GM21381 (cell line): ENCODE measurements around the gene MARCHF3.
"Not testable (repeated sequence)": the region's sequence is repeated elsewhere in the genome, so short reads cannot be mapped to it uniquely, and the experiment has no call there.

Source experiments
- ATAC-seq: cut with Tn5 transposase; IDR thresholded peaks from one replicate; pipeline ENCODE4 v1.9.1; 2021; ENCODE audit warnings: mild to moderate bottlenecking, moderate library complexity; ENCODE audit not compliant: unreplicated experiment

Gene MARCHF3, protein sequence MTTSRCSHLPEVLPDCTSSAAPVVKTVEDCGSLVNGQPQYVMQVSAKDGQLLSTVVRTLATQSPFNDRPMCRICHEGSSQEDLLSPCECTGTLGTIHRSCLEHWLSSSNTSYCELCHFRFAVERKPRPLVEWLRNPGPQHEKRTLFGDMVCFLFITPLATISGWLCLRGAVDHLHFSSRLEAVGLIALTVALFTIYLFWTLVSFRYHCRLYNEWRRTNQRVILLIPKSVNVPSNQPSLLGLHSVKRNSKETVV

DNA sequence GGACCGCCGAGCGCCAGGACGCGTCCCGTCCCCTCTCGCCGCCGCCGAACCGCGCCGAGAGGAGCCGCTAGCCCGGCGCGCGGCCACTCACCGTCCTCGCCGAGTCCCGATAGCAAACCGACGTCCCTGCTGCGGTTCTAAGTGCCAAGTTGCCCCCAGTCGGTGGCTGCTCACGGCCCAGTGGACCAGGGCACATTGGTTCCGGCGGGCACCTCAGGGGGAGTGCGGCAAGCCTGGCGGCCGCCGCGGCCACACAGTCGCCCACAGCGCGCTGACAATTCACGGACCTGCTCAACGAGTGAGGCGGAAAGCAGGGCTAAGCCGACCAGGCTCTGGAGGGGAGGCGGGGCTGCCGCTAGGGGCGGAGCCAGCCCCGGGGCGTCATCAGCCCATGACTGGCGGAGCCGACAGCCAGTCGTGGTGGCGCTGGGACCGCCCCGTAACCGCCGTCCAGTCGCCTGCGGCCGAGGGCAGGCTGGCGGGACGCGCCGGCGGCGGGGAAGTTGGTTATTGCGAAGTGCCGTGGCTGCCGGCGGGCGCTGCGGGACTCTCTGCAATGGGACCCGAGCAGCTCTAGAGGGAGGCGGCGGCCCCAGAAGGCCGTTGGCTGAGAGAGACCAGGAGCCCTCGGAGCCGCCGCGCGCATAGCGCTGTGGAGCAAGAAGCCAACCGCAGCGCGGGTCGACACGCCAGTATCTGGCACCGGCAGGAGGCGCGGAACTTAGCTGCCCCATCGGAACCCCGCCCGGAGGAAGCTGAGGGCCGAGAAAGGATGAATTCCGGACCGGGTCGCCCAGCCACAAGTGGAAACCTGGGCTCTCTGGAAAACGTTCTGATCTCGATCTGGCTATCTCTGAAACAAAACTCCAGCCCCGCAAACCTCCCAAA, at the start of gene MARCHF3:
Gene MARCHF3 (minus strand): TSS at position 300 of the 888 bp plus-strand sequence. CDS start 112,387 bp downstream, outside the sequence.
- ATAC-seq: peak; percentile 95

DNA sequence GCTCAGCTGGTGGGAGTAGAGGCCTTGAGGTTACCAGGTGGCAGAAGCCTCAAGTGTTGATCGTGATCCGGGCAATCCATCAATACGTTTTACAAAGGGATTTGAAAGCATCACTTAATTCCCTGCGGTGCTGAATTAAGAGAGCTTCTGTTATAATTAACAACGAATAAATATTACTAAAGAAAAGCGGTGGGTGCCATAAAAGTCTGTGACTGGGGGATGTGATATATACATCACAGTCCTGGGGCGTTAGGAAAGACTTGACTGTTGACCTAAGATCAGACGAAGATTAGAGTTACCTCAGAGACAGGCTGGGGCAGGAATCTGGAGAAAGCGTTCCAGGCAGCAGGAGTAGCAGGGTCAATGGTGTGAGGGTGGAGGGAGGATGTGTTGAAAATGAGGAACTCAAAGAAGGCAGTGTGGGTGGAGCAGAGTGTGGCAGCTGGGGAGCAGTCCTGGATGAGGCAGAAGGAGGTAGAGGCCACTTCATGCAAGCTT, 49.7 kb upstream of the MARCHF3 start:
- ATAC-seq: no peak

DNA sequence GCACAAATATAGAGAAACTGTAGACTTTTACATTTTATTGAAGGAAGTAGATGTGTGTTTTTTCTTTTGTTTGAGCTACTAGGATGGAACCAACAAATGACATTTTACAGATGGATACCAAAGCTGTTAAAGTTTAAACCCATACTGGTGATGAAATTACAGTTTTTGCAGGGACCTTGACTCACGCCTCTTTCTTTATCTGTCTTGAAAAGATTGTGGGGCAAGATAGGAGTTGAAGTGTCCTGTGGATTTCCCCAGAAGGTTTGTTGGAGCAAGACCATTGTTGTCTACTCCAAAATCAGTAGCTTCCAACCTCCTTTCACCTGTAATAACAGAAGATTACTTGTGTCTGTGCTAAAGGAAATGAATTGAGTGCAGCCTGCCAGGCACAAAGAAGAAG, 47.0 kb upstream of the MARCHF3 start:
- ATAC-seq: no peak

DNA sequence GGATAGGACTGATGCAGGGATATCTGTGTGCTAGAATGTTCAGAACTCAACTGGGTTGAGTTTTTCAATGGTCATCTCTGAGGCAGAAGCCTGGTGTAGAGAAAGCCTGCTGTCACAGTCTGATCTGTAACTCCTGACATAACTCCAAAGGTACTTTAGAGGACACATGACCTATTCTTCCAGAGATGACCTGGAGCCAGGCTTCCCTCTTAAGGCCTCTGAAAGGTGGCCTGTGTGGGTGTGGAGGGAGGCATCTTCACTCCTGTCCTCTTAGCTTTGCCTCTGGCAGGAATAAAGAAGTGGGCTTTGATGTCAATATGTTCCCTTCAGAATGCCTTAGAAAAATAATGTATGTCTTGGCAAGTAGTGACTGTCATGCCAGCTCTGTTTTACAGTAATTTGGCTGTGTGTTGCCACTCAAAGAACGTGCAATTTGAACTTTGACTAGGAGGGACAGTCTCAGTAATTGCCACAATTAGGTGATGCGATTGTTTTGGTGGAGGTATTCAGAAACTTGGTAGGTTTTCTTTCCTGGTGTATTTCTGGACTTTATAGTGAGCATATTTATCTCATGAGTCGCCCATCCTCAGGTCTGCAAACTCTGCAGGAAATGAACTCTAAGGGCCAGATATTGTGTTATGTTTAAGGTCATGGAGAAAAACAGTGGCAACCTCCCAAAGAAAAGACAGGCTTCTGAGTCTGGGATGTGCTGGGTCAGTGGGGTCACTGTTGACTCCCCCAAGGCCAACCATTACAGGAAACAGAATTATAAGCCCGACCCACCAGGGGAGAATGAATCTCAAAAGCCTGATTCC, 46.2 kb upstream of the MARCHF3 start:
- ATAC-seq: no peak

DNA sequence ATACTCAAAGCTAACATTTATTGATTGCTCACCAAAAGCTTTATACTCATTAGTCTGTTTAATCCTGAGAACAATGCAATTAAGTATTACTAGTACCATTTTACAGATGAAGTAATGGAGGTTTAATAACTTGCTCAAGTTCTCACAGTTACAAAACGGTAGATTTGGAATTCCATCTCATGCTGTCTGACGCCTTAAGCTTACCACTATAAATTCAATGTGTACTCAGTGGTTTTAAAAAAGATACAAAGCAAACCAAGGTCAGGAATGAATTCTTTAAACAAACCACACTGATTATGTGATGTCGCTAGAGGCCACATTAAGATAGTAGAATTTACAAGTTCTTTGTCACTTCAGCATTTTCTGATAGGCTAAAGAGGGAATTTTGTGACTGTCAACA, 44.1 kb upstream of the MARCHF3 start:
- ATAC-seq: no peak

DNA sequence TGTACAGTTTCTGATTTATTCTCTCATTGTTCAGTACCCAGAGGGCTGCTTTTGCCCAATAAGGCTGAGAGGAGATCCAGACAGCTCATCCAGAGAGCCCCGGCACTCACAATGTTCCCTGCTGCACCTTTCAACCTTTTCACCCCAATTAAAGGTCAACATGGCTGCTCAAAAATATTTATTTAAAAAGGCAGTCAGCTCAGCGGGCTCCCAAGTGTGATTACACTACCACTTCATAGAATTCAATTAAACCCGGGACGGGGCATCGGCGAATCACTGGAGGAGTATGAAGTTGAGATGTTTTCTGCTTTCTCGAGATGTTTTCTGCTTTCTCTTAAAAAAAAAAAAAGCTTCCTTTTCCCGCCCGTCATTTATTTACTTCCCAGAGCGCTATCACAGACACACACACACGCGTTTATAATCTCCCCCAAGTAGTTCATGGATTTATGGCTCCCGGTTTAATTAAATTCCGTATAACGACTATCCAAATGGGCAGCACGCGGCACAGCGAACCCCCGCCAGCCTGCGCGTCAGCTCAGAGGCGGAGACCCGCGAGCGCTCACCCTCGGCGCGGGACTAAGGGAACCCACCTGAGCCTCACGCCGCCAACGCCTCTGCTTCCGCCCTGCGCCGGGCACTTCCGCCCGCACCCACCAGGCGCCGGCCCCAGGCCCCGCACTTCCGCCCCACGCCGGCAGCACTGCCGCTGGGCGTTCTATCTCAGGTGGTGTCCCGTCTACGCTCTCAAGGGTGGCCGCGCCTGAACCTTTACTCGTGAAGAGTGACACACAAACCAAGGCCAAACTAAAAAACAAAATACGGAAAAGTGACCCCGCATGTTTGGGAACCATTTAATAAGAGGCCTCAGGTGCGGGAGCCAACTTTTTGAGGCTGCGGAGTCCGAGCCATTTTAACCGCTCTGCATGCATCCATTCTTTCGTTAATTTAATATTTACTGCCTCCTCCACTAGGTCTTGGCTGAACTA, 42.8 kb upstream of the MARCHF3 start, which contains the start of gene C5orf63:
Gene C5orf63 (minus strand): TSS at position 642 of the 986 bp plus-strand sequence. CDS start 14,507 bp downstream, outside the sequence.
- peak; percentile 100 for ATAC-seq

DNA sequence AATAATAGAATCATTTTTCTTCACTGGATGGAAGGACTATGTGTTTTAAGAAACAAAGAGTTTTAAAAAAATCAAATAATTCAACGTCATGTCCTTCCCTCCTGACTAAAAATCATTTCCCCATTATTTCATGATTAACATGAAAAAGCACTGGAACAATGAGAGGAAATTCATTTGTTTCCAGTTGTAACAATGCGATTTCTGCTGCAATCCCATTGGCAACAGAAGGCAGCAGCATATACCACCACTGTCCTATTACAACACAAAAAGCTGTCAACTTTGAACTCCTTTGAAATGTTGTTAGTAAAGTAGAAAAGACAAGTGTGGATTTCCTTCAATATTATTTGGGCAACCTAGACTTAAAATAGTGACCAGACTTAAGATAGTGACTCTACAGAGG, 39.9 kb upstream of the MARCHF3 start:
- ATAC-seq: no peak

DNA sequence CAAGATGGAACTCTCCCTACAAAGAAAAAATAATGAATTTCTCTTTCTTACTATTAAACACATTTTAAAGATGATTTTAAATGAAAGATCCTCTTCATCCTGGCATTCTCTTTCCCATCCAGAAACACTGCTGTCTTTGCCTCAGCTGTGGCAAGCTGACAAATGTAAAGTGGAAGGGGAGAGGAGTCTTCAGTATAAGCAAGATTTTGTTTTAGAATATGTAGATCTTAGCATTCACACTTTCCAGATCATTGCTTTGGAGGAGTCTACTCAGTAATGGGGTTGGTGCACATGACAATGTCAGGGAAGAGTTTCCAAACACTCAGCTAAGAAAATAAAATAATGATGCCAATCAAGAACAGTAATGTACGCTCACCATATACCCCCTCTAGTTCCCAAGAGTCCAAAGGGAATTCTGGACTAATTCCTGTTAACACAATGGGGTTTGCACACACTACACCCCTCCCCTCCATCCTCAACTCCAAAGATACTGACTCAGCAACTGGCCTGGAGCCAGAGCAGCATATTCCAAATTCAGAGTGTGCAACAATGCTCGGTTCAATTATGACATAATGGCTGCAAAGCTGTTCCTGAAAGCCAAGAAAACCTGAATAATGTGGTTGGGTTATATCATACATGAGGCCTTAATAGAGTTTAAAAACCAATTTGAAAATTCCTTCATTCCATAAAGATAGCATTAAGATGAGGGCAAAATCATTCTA, 38.3 kb upstream of the MARCHF3 start:
- ATAC-seq: no peak

DNA sequence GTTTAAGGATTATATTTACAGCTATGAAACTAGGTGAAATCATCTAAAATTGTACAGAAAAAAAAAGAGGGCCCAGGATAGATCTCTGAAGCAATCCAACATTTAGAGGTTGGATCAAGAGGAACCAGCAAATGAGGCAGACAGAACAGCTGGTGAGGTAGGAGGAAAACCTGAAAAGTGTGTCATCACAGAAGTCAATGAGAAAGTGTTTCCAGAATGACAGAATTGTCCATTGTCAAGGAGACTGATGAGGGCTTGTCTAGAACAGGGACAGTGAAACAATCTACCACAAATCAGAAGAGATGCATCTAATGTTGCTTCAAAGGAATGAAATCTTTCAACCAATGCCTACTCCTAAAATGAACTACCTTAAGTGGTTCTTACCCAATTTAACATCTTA, 36.4 kb upstream of the MARCHF3 start:
- no peak for ATAC-seq

DNA sequence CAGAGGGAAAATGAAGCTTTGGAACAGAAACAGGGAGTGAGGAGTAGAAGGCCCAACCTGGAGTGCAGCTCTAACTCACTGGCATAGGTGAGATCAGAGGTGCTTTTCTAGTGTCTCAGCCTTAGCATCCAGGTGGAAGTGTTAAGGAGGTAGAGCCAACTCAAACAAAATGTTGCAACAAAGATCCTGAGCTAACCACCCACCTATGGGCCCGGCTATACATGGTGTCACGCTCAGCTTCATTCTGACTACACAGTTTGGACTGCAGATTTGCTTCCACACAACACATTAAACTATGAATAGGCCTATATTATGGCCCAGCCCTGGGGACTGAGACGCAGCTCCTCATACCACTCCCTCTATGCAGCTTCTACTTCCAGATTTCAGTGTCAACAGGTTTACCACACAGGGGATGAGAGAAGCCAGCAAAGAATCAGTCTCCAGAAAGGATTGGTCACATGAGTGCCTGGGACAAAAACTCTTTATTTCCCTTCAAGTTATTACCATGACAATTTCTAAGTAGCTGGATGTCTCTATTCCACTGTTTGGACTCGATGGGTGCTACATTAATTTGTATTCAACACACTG, 34.0 kb upstream of the MARCHF3 start:
- no peak for ATAC-seq

DNA sequence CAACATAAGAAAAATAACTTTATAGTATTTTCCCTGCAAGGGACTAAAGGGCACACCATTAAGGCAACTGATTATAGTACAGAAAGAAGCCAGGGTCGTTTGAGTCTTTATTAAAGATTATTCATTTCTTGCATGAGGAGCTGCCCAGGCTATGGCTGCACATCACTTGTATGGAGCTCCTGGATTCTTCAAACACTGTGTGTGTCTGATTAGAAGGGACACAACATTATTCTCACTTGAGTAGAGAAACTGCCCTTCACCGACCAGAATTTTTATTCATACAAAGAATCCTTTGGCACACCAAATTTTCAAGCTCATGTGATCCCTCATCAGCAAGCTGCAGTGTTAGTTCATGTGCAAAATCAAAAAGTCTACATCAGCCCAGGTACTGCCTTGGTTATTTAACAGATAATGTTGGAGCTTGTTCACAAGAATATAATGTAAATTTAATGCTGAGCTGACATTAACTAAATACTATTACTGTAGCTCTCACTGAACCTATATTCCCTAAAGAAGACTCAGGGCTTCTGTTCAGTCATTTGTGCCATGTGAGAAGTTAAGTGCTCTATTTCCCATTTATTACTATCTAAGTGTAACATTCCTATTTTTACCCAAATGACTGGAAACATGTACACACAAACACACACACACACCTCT, 33.0 kb upstream of the MARCHF3 start:
- no peak for ATAC-seq

DNA sequence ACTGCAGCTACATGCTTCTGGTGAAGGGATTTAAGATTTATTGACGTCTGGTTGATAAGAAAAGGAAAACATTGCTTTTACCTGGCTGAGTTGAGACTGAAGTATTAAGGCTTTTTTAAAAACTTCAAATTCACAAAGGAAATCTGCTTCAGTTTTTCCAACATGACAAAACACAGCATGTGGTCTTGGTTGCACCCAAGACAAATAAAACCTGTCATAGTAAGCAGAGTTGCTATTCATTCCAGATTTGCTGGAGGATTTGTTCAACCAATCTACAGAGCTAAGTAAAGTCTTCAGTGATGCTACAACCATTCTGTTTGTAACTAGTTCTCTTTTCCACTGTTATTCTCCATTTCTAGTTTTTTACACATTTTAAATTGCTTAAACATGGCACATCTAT, 31.6 kb upstream of the MARCHF3 start:
- no peak for ATAC-seq

DNA sequence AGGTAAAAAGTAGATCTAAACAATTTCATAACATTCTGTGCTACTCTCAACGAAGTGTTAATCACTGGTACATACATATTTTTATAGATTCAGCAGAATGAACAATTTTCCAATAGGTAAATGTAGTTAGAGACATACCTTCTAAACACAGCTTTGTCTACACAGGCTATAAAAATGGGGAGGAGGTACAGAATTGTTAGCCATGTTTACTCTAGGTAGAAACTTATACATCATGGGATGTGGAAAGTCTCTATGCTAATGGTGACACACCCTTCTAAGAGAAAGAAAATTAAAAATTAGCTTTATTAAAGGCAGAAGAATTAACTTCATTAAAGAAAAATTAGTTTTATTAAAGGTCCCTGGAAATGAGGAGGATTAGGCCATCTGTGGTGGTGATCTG, 31.2 kb upstream of the MARCHF3 start:
- no peak for ATAC-seq

DNA sequence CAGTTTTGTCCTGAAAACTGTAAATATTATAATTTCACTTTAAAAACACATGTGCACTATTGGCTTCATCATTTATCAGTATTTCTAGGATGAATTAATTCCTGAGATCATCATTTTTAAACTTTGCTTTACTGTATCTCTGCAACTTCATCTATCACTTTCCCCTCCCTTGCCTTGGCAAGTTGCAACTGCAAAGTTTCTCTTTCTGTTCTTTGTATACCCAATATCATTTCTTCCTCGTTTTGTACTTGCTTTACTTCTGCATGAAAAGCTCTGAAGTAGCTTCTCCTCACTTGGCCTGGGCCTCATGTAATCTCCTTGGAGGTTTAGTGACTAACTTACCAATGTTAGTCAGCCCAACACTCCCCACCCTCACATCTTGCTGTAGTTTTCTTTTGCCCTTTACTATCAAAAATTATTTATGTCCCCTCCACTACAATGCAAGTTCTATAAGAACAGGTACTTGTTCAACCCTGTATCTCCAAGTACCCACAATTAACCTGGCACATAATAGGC, 30.2 kb upstream of the MARCHF3 start:
- ATAC-seq: no peak

DNA sequence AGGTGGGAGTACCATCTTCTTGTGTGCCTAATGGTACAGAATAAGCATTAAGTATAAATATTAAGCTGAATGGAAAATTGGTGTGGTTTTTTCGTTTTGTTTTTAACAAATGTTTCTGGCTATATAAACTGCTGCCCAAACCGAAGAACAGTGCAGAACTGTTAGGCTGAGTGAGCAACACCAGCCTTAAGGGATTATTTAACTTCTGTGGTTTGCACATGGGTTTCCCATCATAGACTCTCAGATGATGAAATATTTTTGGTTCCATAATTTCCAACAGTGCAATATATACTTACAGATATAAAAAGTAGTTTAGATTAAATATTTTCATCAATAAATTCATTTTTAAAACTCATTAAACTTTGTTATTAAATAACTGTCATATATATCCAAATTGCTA, 26.5 kb upstream of the MARCHF3 start:
- no peak for ATAC-seq

DNA sequence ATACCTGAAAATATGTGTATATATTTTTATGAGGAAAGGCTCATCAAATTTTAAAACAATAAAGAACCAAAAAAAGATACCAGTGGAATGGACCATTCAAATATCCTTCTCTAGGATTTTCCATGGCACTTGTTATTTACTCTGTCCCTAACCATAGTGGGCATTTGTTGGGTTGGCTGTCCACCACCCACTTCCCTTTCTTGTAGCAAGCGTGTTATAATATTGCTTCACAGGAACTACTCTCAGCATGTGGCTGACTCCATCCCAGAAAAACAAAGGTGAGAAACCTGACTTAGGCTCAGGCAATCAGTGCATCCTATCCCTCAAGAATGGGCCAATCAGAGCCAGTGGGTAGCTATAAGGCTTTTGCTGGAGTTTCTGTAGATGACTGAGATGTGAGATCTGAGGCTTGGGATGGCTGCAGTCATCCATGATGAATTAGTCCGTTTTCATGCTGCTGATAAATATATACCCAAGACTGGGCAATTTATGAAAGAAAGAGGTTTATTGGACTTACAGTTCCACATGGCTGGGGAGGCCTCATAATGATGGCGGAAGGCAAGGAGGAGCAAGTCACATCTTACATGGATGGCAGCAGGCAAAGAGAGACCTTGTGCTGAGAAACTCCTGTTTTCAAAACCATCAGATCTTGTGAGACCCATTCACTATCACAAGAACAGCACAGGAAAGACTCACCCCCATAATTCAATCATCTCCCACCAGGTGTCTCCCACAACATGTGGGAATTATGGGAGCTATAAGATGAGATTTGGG, 25.7 kb upstream of the MARCHF3 start:
- no peak for ATAC-seq

DNA sequence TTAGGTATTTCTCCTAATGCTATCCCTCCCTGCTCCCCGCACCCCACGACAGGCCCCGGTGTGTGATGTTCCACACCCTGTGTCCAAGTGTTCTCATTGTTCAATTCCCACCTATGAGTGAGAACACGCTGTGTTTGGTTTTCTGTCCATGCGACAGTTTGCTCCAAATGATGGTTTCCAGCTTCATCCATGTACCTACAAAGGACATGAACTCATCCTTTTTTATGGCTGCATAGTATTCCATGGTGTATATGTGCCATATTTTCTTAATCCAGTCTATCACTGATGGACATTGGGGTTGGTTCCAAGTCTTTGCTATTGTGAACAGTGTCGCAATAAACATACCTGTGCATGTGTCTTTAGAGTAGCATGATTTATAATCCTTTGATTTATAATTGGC, 23.2 kb upstream of the MARCHF3 start:
- not testable (repeated sequence) for ATAC-seq
